GM18508 (cell line): Measurements from ENCODE around the gene RBM15B.

Source experiments
- ATAC-seq: cut with Tn5 transposase; IDR thresholded peaks from one replicate; pipeline ENCODE4 v1.9.1; 2021; ENCODE audit warnings: moderate number of reproducible peaks; ENCODE audit not compliant: insufficient read depth, unreplicated experiment

The RBM15B gene

GRCh38 chr3:51436998-51437639, 46.0 kb downstream of the RBM15B start:
- ATAC-seq = no peak

- ATAC-seq = no peak
Observed at GRCh38 chr3:51441282-51442030, 50.4 kb downstream of the RBM15B start.

GRCh38 chr3:51445544-51446280, 54.6 kb downstream of the RBM15B start:
- no peak for ATAC-seq
